Neuronal stem cell (in vitro differentiated cells): ENCODE data around the gene DCC.
A peak's percentile ranks its signal among the peaks of the same experiment; 100 is the strongest.

Experiments used
- DNase-seq: peaks from one replicate; pipeline ENCODE4 v3.0.0-alpha.2; 2013; ENCODE audit warnings: low spot score
- H2AFZ ChIP-seq: one replicate; pipeline ENCODE4 v1.6.1; 2013; ENCODE audit warnings: mild to moderate bottlenecking, low read length, inconsistent platforms
- H2AK5ac ChIP-seq: 2 replicates; pipeline ENCODE4 v1.6.1; 2013; ENCODE audit warnings: low read depth, mild to moderate bottlenecking, inconsistent platforms, low read length, moderate library complexity, mixed read lengths
- H2BK120ac ChIP-seq: 2 replicates; pipeline ENCODE4 v1.6.1; 2013; ENCODE audit warnings: low read depth, mild to moderate bottlenecking, inconsistent platforms, low read length, moderate library complexity, mixed read lengths
- H2BK12ac ChIP-seq: one replicate; pipeline ENCODE4 v1.6.1; 2013; ENCODE audit warnings: low read length, inconsistent platforms
- H2BK15ac ChIP-seq: 2 replicates; pipeline ENCODE4 v1.6.1; 2013; ENCODE audit warnings: mild to moderate bottlenecking, low read length, inconsistent platforms, mixed read lengths
- H2BK5ac ChIP-seq: one replicate; pipeline ENCODE4 v1.6.1; 2013; ENCODE audit warnings: inconsistent platforms, mild to moderate bottlenecking, low read length, moderate library complexity
- H3K14ac ChIP-seq: one replicate; pipeline ENCODE4 v1.6.1; 2013; ENCODE audit warnings: low read length, inconsistent platforms
- H3K18ac ChIP-seq: 2 replicates; pipeline ENCODE4 v1.6.1; 2013; ENCODE audit warnings: low read length, inconsistent platforms
- H3K23ac ChIP-seq: 2 replicates; pipeline ENCODE4 v1.6.1; 2013; ENCODE audit warnings: low read depth, mild to moderate bottlenecking, mixed read lengths, low read length, inconsistent platforms; ENCODE audit not compliant: poor library complexity
- H3K27ac ChIP-seq: replicated peaks from 3 replicates; pipeline ENCODE4 v1.5.1; 2013; ENCODE audit warnings: low read length, inconsistent platforms
- H3K27me3 ChIP-seq, 3 experiments: 2 replicates each; pipeline ENCODE4 v1.6.1; 2013; ENCODE audit warnings: low read length in 3 of 3, mild to moderate bottlenecking in 2 of 3, inconsistent platforms in 1 of 3, low read depth in 1 of 3, mixed read lengths in 1 of 3, moderate library complexity in 1 of 3; ENCODE audit not compliant: control insufficient read depth in 3 of 3, insufficient read depth in 3 of 3
- H3K36me3 ChIP-seq, 2 donors: replicated peaks in 1 of 2; 2 replicates each; pipeline ENCODE4 v1.6.1; 2013; ENCODE audit warnings: low read length in 2 of 2; ENCODE audit not compliant: control insufficient read depth in 2 of 2, insufficient read depth in 2 of 2
- H3K4ac ChIP-seq: 2 replicates; pipeline ENCODE4 v1.6.1; 2013; ENCODE audit warnings: inconsistent platforms, mild to moderate bottlenecking, low read length, moderate library complexity
- H3K4me1 ChIP-seq, 2 donors: 1 replicate in 1 of 2; 2 replicates in 1 of 2; pipeline ENCODE4 v1.6.1; 2013; ENCODE audit warnings: low read length in 2 of 2, low read depth in 1 of 2; ENCODE audit not compliant: control insufficient read depth in 2 of 2, insufficient read depth in 1 of 2
- H3K4me2 ChIP-seq: one replicate; pipeline ENCODE4 v1.6.1; 2013; ENCODE audit warnings: mild to moderate bottlenecking, low read length, inconsistent platforms; ENCODE audit not compliant: insufficient read depth, poor library complexity, severe bottlenecking
- H3K4me3 ChIP-seq, 2 donors: 2 replicates each; pipeline ENCODE4 v1.5.1; 2013; ENCODE audit warnings: low read length in 2 of 2, mild to moderate bottlenecking in 2 of 2, inconsistent platforms in 1 of 2, moderate library complexity in 1 of 2
- H3K79me1 ChIP-seq: one replicate; pipeline ENCODE4 v1.6.1; 2013; ENCODE audit warnings: low read depth, mild to moderate bottlenecking, inconsistent platforms, low read length, moderate library complexity
- H3K9ac ChIP-seq: one replicate; pipeline ENCODE4 v1.6.1; 2013; ENCODE audit warnings: mild to moderate bottlenecking, low read depth, low read length, inconsistent platforms; ENCODE audit not compliant: poor library complexity
- H3K9me3 ChIP-seq, 2 donors: replicated peaks in 1 of 2; 2 replicates each; pipeline versions ENCODE3 to v1.6.1; 2013; ENCODE audit warnings: low read length in 2 of 2, mild to moderate bottlenecking in 2 of 2, inconsistent platforms in 1 of 2, low read depth in 1 of 2, mixed read lengths in 1 of 2, moderate library complexity in 1 of 2; ENCODE audit not compliant: control insufficient read depth in 2 of 2, insufficient read depth in 1 of 2
- H4K8ac ChIP-seq: one replicate; pipeline ENCODE4 v1.6.1; 2013; ENCODE audit warnings: low read depth, mild to moderate bottlenecking, inconsistent platforms, low read length, moderate library complexity
- H4K91ac ChIP-seq: one replicate; pipeline ENCODE4 v1.6.1; 2013; ENCODE audit warnings: low read length, low read depth, mild to moderate bottlenecking, inconsistent platforms; ENCODE audit not compliant: poor library complexity
- WGBS, 2 donors: extraction: QIAGEN DNeasy Blood & Tissue Kit; methylation state at CpG; one replicate each; pipeline ENCODE4 v1.1.7; 2013; ENCODE audit warnings: missing lambda C conversion rate in 2 of 2, mixed read lengths in 1 of 2; ENCODE audit not compliant: insufficient read length in 2 of 2, insufficient replicate concordance in 1 of 2; ENCODE audit errors: extremely low coverage in 2 of 2; 5-methylcytosine and 5-hydroxymethylcytosine counted together

The DCC gene

DNA sequence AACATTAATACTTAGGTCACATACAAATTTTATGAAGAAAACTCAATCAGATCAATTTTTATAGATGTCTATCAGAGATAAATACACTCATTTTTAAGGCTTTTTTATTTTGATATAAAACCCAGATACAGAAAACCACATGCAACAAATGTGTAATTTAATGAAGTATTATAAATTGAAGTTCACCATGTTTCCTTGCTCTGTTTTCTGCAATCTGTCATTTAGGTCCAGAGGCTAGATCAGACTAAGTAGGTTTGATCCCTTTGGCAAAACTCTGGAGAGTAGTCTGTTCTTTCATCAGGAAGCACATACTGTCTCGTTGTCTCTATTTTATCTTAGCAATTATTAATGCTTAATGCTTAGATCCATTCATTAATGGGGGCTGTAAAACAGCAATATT, 1042.9 kb downstream of the DCC start:
- no peak overlapping the region for H3K27ac ChIP-seq
- H3K4me2 ChIP-seq: no peak overlapping the region
- H2BK120ac ChIP-seq: no peak overlapping the region
- no peak overlapping the region for H2AK5ac ChIP-seq
- no peak overlapping the region for H4K91ac ChIP-seq
- H3K36me3 ChIP-seq: no peaks in the 10 kb centered on the region
- no peak overlapping the region for H3K4me3 ChIP-seq
- H3K9me3 ChIP-seq: peaks cover 0 to 5% of the 10 kb centered on the region in 2 donors
- H2BK12ac ChIP-seq: no peak overlapping the region
- H3K9ac ChIP-seq: no peak overlapping the region
- no peaks in the 10 kb centered on the region for H3K4me1 ChIP-seq
- H3K79me1 ChIP-seq: no peaks in the 10 kb centered on the region
- no peak overlapping the region for H4K8ac ChIP-seq
- no CpG with 5 or more reads among the region's 1 CpG for whole genome bisulfite sequencing, 2 donors
- H2AFZ ChIP-seq: no peak overlapping the region
- no peak overlapping the region for H3K18ac ChIP-seq
- H2BK5ac ChIP-seq: no peak overlapping the region
- H3K23ac ChIP-seq: no peak overlapping the region
- H3K4ac ChIP-seq: no peak overlapping the region
- no peak overlapping the region for H3K14ac ChIP-seq
- no peaks in the 10 kb centered on the region for H3K27me3 ChIP-seq
- H2BK15ac ChIP-seq: no peak overlapping the region
- no peak for DNase-seq

DNA sequence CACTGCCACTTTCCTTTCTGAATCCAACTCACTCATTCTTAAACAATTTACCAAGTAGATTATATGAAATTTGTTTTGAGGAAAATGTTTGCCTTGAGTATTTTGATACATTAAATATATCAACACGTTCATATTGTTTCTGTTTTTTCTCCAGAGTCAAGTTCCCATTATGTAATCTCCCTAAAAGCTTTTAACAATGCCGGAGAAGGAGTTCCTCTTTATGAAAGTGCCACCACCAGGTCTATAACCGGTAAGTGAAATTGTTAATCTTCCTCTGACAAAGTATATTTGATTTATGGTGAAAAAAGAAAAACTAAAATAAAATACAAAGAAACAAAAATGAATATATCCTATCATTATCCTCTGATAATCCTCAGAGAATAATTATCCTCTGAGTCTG, 1045.9 kb downstream of the DCC start:
- Histone ChIP-seq H3K14ac (no peak overlapping the region), H2BK120ac (no peak overlapping the region), H3K27me3 (no peaks in the 10 kb centered on the region), H3K4me3 (no peak overlapping the region), H3K4me2 (no peak overlapping the region), H3K4ac (no peak overlapping the region), H2BK5ac (no peak overlapping the region), H3K27ac (no peak overlapping the region), H3K36me3 (no peaks in the 10 kb centered on the region), H3K79me1 (no peaks in the 10 kb centered on the region), H2AK5ac (no peak overlapping the region), H3K9me3 (peaks cover 0 to 5% of the 10 kb centered on the region in 2 donors), H4K8ac (no peak overlapping the region), H2BK15ac (no peak overlapping the region), H2AFZ (no peak overlapping the region), H3K23ac (no peak overlapping the region), H3K4me1 (no peaks in the 10 kb centered on the region), H4K91ac (no peak overlapping the region), H3K18ac (no peak overlapping the region), H2BK12ac (no peak overlapping the region), H3K9ac (no peak overlapping the region)
- WGBS, 2 donors: no CpG with 5 or more reads among the region's 3 CpGs
- no peak for DNase-seq

DNA sequence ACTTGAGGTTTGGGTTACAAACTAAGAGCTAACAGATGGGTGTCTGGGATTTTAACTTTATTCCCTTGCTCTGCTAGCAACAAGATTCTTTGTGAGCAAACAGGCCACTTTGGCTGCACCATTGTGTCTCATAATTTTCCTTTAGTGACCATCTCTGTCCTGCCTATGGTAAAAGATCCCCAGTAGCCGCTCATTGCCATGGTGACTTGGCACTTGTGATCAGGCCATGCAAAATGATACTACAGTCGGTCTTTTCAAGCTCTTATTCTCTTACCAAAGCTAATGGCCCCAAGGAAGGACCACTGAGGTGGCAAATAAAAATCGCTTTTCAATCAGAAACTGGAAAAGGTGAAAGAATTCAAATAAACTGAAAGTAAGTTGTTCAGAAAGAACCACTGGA, 1047.6 kb downstream of the DCC start:
- Histone ChIP-seq H4K91ac (no peak overlapping the region), H2AFZ (no peak overlapping the region), H3K23ac (no peak overlapping the region), H3K9me3 (peaks cover 0 to 5% of the 10 kb centered on the region in 2 donors), H2BK15ac (no peak overlapping the region), H3K18ac (no peak overlapping the region), H3K4me1 (no peaks in the 10 kb centered on the region), H2BK120ac (no peak overlapping the region), H3K4ac (no peak overlapping the region), H3K79me1 (no peaks in the 10 kb centered on the region), H3K14ac (no peak overlapping the region), H3K4me2 (no peak overlapping the region), H3K4me3 (no peak overlapping the region), H3K36me3 (no peaks in the 10 kb centered on the region), H4K8ac (no peak overlapping the region), H2BK12ac (no peak overlapping the region), H2BK5ac (no peak overlapping the region), H3K27ac (no peak overlapping the region), H2AK5ac (no peak overlapping the region), H3K27me3 (no peaks in the 10 kb centered on the region), H3K9ac (no peak overlapping the region)
- WGBS, 2 donors: no CpG with 5 or more reads among the region's 3 CpGs
- DNase-seq: no peak

DNA sequence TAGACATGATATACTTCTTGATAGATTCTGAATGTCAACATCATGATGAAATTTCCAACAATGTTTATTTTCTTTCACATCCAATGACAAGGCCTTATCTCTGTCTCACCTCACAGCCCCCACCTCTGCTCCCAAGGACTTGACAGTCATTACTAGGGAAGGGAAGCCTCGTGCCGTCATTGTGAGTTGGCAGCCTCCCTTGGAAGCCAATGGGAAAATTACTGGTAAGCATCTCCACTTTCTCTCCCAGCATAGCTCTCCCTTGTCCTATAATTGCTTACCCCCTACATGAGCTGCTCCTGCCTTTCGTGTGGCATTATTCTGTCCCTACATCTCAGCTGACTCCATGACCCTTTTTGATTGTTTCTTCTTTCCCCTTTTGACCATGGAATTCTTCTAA, 1062.7 kb downstream of the DCC start:
- no peak overlapping the region for H4K8ac ChIP-seq
- no CpG with 5 or more reads among the region's 3 CpGs for WGBS, 2 donors
- no peaks in the 10 kb centered on the region for H3K79me1 ChIP-seq

More for the DNA sequence above, 1062.7 kb downstream of the DCC start:
- peak; percentile 27 for DNase-seq
- no peak overlapping the region for H2BK120ac ChIP-seq
- H2BK15ac ChIP-seq: no peak overlapping the region
- no peak overlapping the region for H2AK5ac ChIP-seq
- no peak overlapping the region for H4K91ac ChIP-seq
- H3K27ac ChIP-seq: no peak overlapping the region
- H3K9me3 ChIP-seq: no peaks in the 10 kb centered on the region
- peak overlapping the region; percentile 56 for H2AFZ ChIP-seq
- no peak overlapping the region for H3K4me2 ChIP-seq
- peaks cover 0 to 3% of the 10 kb centered on the region in 2 donors for H3K4me1 ChIP-seq
- H3K18ac ChIP-seq: no peak overlapping the region
- no peak overlapping the region for H3K9ac ChIP-seq
- no peaks in the 10 kb centered on the region for H3K27me3 ChIP-seq
- H2BK12ac ChIP-seq: no peak overlapping the region
- H3K36me3 ChIP-seq: no peaks in the 10 kb centered on the region
- H2BK5ac ChIP-seq: no peak overlapping the region
- H3K4me3 ChIP-seq: no peak overlapping the region
- H3K23ac ChIP-seq: no peak overlapping the region
- H3K4ac ChIP-seq: no peak overlapping the region
- H3K14ac ChIP-seq: no peak overlapping the region
